Activated naive CD4-positive, alpha-beta T cell treated with anti-CD3 and anti-CD28 coated beads, Interleukin-2, amount 50 U/mL, for 72 hours (primary cell): ENCODE measurements around the gene EPB42. TPM values are rescaled to one million over a fixed set of nuclear protein-coding genes. Genes with fewer than 3 reads are reported as not detected.
A peak's percentile ranks its signal among the peaks of the same experiment; 100 is the strongest.

ENCODE experiments used
- ATAC-seq, 2 donors: fragments of 150-1000 bp; cut with Tn5 transposase; 2 replicates each; pipeline ENCODE4 v1.10.0; 2021; ENCODE audit warnings: mild to moderate bottlenecking in 2 of 2, moderate library complexity in 2 of 2
- DNase-seq, 2 donors: peaks; one replicate each; pipeline ENCODE4 v3.0.0; 2021 to 2022; ENCODE audit warnings: low spot score in 2 of 2
- H3K27ac Mint-ChIP-seq, 2 donors: one replicate each; pipeline ENCODE4 v1.8.0; 2022; ENCODE audit warnings: mild to moderate bottlenecking in 2 of 2, mixed read lengths in 2 of 2
- H3K36me3 Mint-ChIP-seq, 2 donors: one replicate each; pipeline ENCODE4 v1.8.0; 2022; ENCODE audit warnings: mixed read lengths in 2 of 2
- H3K9me3 Mint-ChIP-seq, 2 donors: one replicate each; pipeline ENCODE4 v1.8.0; 2022; ENCODE audit warnings: mixed read lengths in 2 of 2
- total RNA-seq, 2 donors: library from RNA; stranded (reverse); gene quantifications; one replicate each; pipeline ENCODE4 v1.2.3, GENCODE V29; 2022

The EPB42 gene
- total RNA-seq, 2 donors from 2014 or later: not detected

DNA sequence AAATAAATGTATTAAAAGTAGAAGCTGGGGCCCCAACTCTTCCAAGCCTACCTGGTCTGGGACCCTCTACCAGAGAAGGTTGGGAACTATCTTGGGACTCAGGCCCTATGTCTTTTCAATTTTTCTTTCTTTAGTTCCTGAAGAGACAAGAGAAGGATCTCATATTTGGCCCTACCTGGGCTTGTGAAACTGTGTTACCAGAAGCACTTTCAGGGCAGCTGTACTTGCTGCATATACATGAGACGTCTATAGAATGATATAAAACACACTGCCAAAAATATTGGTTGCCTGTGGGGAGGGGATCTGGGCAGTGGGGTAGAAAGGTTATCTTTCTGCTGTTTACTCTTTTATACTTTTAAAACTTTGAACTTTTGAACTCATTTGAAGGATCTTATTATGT, 604 bp upstream of the EPB42 start:
- no peaks in the 10 kb centered on the region for H3K36me3 Mint-ChIP-seq
- no peak overlapping the region for H3K27ac Mint-ChIP-seq
- ATAC-seq (no peak), DNase-seq (no peak)
- H3K9me3 Mint-ChIP-seq: no peaks in the 10 kb centered on the region

DNA sequence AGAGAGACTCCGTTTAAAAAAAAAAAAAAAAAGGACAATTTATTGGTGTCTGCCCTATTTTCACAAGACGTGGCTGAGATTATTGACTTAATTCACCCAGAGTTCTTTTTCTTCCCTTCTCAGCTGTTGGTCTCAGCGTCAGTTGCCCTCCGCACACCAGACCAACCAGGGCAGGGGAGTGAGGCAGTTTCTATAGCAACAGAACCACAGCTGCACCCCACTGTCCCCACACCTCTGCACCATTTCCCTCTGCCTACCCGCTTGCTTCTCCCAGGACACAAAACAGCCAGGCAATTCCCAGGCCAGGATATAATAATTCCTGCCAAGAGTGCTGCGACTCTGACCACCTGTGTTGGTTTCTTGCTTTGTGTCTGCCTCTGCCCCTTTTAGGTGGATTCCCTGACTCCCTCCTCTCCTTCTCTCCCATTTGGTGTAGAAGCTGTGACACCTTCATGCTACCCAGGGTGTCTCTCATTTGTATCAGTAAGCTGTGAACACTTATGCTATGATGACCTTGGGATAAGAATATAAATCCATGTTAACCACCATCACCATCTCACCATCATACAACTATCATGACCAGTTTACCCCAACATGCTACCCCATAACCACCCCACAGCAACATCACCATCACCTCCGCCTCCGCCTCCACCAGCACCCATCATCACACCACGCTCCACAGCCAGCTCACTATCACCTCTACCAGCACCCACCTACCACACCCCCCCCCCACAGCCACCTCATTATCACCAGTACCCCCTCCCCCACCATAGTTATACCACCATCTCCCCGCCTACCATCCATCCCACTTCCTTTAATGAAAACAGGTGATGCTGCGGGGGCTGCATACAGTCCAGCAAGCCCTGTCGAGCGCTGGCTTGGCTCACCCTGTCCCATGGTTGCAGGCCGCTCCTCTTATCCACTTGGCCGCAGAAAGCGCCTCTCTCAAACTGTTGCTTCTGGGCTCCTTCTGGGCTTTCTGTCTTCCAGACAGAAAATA, 589 bp downstream of the EPB42 start:
- no peak overlapping the region for H3K27ac Mint-ChIP-seq
- no peaks in the 10 kb centered on the region for H3K9me3 Mint-ChIP-seq
- DNase-seq (no peak), ATAC-seq (no peak)
- no peaks in the 10 kb centered on the region for H3K36me3 Mint-ChIP-seq

- H3K36me3 Mint-ChIP-seq: no peaks in the 10 kb centered on the region
- DNase-seq: peak in 1 of 2 donors; percentile 34
- ATAC-seq: no peak
- no peak overlapping the region for H3K27ac Mint-ChIP-seq
- no peaks in the 10 kb centered on the region for H3K9me3 Mint-ChIP-seq
These were observed 1.7 kb downstream of the EPB42 start for GRCh38 chr15:43218908-43219706.

DNA sequence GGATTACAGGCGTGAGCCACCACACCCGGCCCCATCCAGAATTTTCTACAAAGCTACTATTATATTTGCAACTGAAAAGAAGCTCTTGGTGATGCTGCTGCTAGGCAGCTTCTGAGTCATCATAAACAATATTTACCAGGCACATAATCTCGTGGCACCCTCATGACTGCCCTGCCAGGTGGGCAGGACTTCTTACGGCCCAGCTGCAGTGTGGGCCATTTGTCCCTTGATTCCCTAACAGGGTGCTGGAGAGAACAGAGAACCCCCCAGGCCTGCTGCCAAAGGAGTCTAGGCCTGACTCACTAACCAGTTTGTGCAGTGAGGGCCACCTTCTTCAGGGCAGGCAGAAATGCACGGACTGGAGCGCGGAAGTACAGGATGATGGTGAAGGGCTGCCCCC, 4.9 kb downstream of the EPB42 start:
- DNase-seq (peak in 1 of 2 donors; percentile 49), ATAC-seq (no peak)
- no peaks in the 10 kb centered on the region for H3K9me3 Mint-ChIP-seq
- no peak overlapping the region for H3K27ac Mint-ChIP-seq
- no peaks in the 10 kb centered on the region for H3K36me3 Mint-ChIP-seq

DNA sequence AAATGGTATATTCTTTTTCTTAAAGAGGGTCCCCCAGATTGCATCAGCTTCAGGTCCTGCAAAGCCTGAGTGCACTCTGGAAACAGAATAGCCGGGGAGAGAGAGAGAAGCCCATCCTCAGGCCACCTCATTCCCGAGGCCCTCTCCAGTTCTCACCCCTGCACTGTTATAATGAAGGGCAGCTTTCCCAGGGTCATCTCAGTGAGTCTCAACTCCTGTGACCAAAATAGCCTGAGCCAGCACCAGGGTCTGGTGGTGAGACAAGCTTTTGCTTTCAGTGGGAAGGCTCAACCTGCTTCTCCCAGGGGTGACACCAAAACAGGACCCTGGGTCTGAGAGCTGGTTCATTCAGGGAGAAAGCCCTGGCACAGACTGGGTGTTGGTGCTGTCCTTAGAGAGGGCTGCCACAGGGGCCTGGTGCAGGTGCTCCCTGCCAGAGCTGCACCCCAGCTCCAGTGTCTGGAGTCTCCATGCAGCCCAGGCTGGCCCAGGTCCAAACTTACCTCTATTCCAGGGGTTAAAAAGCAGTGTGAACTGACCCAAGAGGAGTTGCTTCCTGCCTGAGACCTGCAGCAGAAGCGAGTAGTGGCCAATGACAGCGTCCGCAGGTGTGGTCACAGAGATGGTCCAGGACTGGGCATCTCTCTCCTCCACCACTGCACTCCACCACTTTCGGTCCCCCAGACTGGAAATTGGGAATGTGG, 6.1 kb downstream of the EPB42 start:
- DNase-seq (peak in 1 of 2 donors; percentile 31), ATAC-seq (no peak)
- Mint-ChIP-seq H3K9me3 (no peaks in the 10 kb centered on the region), H3K36me3 (no peaks in the 10 kb centered on the region), H3K27ac (no peak overlapping the region)

- no peaks in the 10 kb centered on the region for H3K9me3 Mint-ChIP-seq
- ATAC-seq (no peak), DNase-seq (peak in 1 of 2 donors; percentile 20)
- no peak overlapping the region for H3K27ac Mint-ChIP-seq
- H3K36me3 Mint-ChIP-seq: no peaks in the 10 kb centered on the region
These were observed 6.6 kb downstream of the EPB42 start for GRCh38 chr15:43214169-43214568.

DNA sequence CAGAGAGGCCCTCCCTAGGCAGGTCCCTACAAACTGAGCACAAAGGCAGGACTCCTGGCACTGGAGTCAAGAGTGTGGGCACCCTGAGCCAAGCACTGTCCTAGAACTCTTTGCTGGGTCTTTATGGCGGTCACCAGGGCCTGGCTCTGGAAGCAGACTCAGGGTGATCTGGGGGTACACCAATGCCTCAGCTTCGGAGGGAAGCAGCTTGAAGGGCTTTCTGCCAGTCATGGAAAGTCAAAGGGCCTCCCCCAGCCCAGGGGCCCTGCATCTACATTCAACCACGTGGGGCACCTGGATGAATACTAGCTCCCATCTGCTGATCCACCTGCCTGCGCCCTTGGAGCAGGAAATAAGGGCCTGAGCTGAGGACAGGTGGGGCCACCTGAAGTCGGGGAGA, 7.4 kb downstream of the EPB42 start:
- H3K9me3 Mint-ChIP-seq: no peaks in the 10 kb centered on the region
- DNase-seq (peak in 1 of 2 donors; percentile 44), ATAC-seq (no peak)
- no peak overlapping the region for H3K27ac Mint-ChIP-seq
- no peaks in the 10 kb centered on the region for H3K36me3 Mint-ChIP-seq

DNA sequence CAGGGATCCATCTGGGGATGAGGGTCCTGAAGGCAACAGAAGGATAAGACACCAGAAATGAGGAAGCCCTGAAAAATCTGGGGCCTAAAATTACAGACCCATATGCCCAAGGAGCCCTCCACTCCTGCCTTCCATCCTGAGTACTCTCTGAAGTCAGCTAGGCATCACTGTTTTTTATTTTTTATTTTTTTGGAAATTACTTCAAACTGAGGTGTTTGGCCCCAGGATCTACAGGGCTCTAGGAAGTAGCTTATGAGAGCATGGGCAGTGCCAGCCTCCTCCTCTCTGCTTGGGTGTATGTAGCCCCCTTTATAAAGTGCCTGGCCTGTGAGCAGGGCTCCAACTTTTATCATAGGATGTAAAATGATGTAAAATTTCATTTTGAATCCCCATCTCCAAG, 7.9 kb downstream of the EPB42 start:
- ATAC-seq (no peak), DNase-seq (no peak)
- Mint-ChIP-seq H3K36me3 (no peaks in the 10 kb centered on the region), H3K27ac (peak overlapping the region in 1 of 2 donors; percentile 36), H3K9me3 (no peaks in the 10 kb centered on the region)

DNA sequence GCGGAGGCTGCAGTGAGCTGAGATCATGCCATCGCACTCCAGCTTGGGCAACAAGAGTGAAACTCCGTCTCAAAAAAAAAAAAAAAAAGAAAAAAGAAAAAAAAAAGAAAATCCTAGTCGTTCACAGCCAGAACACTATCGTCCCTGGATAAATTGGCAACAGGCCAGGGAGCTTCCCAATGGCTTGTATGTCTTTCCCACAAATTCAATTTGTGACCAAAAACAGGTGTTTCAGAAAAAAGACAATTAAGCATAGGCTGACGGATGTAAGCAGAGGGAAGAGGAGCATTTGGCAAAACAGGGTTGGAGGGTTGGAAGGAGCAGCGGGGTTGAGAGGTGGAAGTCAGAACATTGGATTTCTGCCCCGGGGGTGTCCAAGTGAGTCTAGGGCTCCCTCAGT, 8.5 kb downstream of the EPB42 start:
- Mint-ChIP-seq H3K27ac (peak overlapping the region in 1 of 2 donors; percentile 36), H3K9me3 (no peaks in the 10 kb centered on the region), H3K36me3 (no peaks in the 10 kb centered on the region)
- DNase-seq (peak in 1 of 2 donors; percentile 25), ATAC-seq (no peak)

DNA sequence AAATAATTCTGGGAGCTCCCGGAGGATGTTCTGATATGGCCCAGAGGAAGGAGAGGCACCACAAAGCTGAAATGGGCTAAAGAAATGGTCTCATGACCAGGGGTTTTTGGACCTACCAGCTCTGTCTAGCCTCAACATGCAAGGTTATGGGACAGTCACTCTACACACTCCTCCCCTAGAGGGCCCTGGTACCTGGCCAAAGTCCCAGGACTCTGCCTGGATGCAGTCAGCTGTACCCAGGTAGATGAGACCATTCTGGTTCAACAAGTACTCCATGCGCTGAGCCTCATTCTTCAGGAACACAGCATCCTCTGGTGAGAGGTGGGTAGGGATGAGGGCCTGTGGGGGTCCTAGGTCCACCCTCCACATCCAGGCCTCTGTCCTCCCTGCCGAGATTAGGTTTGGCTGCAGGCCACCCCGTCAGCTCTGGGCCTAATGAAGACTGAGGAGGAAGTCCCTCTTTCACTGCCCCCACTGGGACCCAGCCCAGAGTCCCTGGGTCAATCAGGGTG, 9.5 kb downstream of the EPB42 start:
- Mint-ChIP-seq H3K27ac (peak overlapping the region in 1 of 2 donors; percentile 19), H3K36me3 (no peaks in the 10 kb centered on the region), H3K9me3 (no peaks in the 10 kb centered on the region)
- DNase-seq: no peak
- no peak for ATAC-seq

GRCh38 chr15:43210807-43211206, 10.0 kb downstream of the EPB42 start:
- DNase-seq: peak in 1 of 2 donors; percentile 16
- H3K27ac Mint-ChIP-seq: peak overlapping the region in 1 of 2 donors; percentile 19
- no peaks in the 10 kb centered on the region for H3K9me3 Mint-ChIP-seq
- ATAC-seq: no peak
- no peaks in the 10 kb centered on the region for H3K36me3 Mint-ChIP-seq

- ATAC-seq (no peak), DNase-seq (peak in 1 of 2 donors; percentile 31)
- Mint-ChIP-seq H3K36me3 (no peaks in the 10 kb centered on the region), H3K27ac (no peak overlapping the region), H3K9me3 (no peaks in the 10 kb centered on the region)
These were observed 10.6 kb downstream of the EPB42 start for GRCh38 chr15:43210172-43210745.

DNA sequence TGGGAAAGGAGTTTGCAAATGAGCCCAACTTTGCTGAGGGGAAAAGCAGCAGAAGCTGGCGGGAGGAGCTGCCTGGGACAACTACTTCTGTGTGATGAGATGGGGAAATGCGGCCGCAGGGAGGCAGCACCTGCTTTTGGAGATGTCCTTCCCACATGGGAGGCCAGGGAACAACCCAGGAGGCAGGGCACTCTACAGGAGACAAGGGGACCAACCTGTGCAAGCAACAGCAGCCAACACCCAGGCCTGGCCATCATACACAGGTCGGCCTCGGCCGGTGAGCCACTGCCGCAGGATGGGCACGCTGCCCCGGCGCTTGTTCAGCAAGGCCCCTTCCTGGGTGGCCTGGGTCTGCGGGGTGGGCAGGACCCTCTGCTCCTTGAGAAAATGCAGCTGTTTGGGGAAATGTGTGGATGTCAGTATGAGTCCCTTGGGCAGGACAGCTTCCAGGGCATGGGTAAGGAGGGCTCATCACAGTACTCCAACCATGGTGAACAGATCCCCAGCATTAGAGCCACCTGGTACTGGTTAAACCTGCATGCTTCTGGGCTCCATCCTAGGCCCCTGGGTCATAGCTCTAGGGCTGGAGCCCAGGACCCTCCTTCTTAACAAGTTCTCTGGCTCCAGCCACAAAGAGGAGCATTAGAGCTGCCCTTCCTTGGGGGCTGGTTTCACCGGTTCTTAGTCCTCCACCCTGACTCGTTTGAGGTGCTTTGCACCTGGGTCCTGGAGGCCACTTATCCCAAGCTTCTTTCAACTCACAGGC, 11.6 kb downstream of the EPB42 start:
- Mint-ChIP-seq H3K27ac (no peak overlapping the region), H3K36me3 (no peaks in the 10 kb centered on the region), H3K9me3 (no peaks in the 10 kb centered on the region)
- ATAC-seq (no peak), DNase-seq (peak in 1 of 2 donors; percentile 53)

- peak in 1 of 2 donors; percentile 49 for DNase-seq
- no peak for ATAC-seq
These were observed 12.5 kb downstream of the EPB42 start for GRCh38 chr15:43208052-43209002.

DNA sequence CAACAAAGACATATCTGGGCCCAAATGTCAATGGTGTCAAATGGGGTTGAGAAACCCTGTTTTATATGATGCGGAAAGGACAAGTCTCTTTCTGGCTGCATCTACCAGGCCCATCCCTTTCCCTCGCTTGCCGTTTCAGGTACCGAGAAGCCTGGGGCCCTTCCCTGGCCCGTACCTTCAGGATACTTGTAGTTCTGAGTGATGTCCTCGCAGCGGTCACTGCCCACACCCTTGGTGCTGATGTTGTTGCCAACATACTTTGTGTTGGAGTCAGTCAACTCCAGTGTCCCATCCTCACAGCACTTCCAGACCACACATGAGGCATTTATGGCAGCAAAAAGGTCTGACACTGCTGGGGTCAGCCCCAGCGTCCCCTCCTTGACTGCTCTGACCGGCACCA, 13.8 kb downstream of the EPB42 start:
- no peak for ATAC-seq
- Mint-ChIP-seq H3K27ac (no peak overlapping the region), H3K36me3 (no peaks in the 10 kb centered on the region), H3K9me3 (no peaks in the 10 kb centered on the region)
- peak in 1 of 2 donors; percentile 41 for DNase-seq

More at GRCh38 chr15:43208052-43209002, 12.5 kb downstream of the EPB42 start:
- Mint-ChIP-seq H3K27ac (peak overlapping the region in 1 of 2 donors; percentile 5), H3K36me3 (no peaks in the 10 kb centered on the region), H3K9me3 (no peaks in the 10 kb centered on the region)
